ENCODE measurements around the gene PACSIN1.
"Not testable (repeated sequence)": the region's sequence is repeated elsewhere in the genome, so short reads cannot be mapped to it uniquely, and the experiment has no call there.

PACSIN1 gene

GRCh38 chr6:34484899-34485298 is 19.0 kb downstream of the PACSIN1 start:
- in situ Hi-C loops (cut with HindIII; ENCODE audit: low sequenced_read_pairs) = no loop called here

- in situ Hi-C loops (cut with HindIII; ENCODE audit: low sequenced_read_pairs) = no loop called here
Observed at GRCh38 chr6:34485321-34486060, 19.6 kb downstream of the PACSIN1 start.

GRCh38 chr6:34486106-34486740 is 20.3 kb downstream of the PACSIN1 start:
- in situ Hi-C loops (cut with HindIII; ENCODE audit: low sequenced_read_pairs) = no loop called here

GRCh38 chr6:34486886-34487285 is 21.0 kb downstream of the PACSIN1 start:
- in situ Hi-C loops (cut with HindIII; ENCODE audit: low sequenced_read_pairs) = not testable (repeated sequence)

- in situ Hi-C loops (cut with HindIII; ENCODE audit: low sequenced_read_pairs) = no loop called here
Observed at GRCh38 chr6:34487536-34487935, 21.7 kb downstream of the PACSIN1 start.

GRCh38 chr6:34489207-34489805 is 23.4 kb downstream of the PACSIN1 start:
- in situ Hi-C loops (cut with HindIII; ENCODE audit: low sequenced_read_pairs) = no loop called here

- in situ Hi-C loops (cut with HindIII; ENCODE audit: low sequenced_read_pairs) = no loop called here
Observed at GRCh38 chr6:34490390-34491090, 24.7 kb downstream of the PACSIN1 start.

GRCh38 chr6:34491091-34491430 is 25.2 kb downstream of the PACSIN1 start:
- in situ Hi-C loops (cut with HindIII; ENCODE audit: low sequenced_read_pairs) = no loop called here

- in situ Hi-C loops (cut with HindIII; ENCODE audit: low sequenced_read_pairs) = no loop called here
Observed at GRCh38 chr6:34493344-34493743, 27.5 kb downstream of the PACSIN1 start.

- in situ Hi-C loops (cut with HindIII; ENCODE audit: low sequenced_read_pairs) = no loop called here
Observed at GRCh38 chr6:34494973-34495372, 29.1 kb downstream of the PACSIN1 start.

- in situ Hi-C loops (cut with HindIII; ENCODE audit: low sequenced_read_pairs) = no loop called here
Observed at GRCh38 chr6:34496103-34496685, 30.3 kb downstream of the PACSIN1 start.

- in situ Hi-C loops (cut with HindIII; ENCODE audit: low sequenced_read_pairs) = no loop called here
Observed at GRCh38 chr6:34497411-34497810, 31.5 kb downstream of the PACSIN1 start.

- in situ Hi-C loops (cut with HindIII; ENCODE audit: low sequenced_read_pairs) = no loop called here
Observed at GRCh38 chr6:34506718-34507117, 40.8 kb downstream of the PACSIN1 start.

GRCh38 chr6:34508425-34508824 is 42.5 kb downstream of the PACSIN1 start:
- in situ Hi-C loops (cut with HindIII; ENCODE audit: low sequenced_read_pairs) = no loop called here

GRCh38 chr6:34509782-34510181 is 43.9 kb downstream of the PACSIN1 start:
- in situ Hi-C loops (cut with HindIII; ENCODE audit: low sequenced_read_pairs) = loop anchor here (5.0 to 10.0 kb wide), 2 partner anchors 65 to 93 kb away; no protein-coding TSS in a partner anchor

GRCh38 chr6:34510299-34510698 is 44.4 kb downstream of the PACSIN1 start:
- in situ Hi-C loops (cut with HindIII; ENCODE audit: low sequenced_read_pairs) = loop anchor here (5.0 to 10.0 kb wide), 2 partner anchors 65 to 92 kb away; no protein-coding TSS in a partner anchor

GRCh38 chr6:34511214-34511914 is 45.5 kb downstream of the PACSIN1 start:
- in situ Hi-C loops (cut with HindIII; ENCODE audit: low sequenced_read_pairs) = loop anchor here (5.0 to 10.0 kb wide), 2 partner anchors 67 to 91 kb away; no protein-coding TSS in a partner anchor

GRCh38 chr6:34511915-34512737 is 46.2 kb downstream of the PACSIN1 start:
- in situ Hi-C loops (cut with HindIII; ENCODE audit: low sequenced_read_pairs) = loop anchor here (5.0 to 10.0 kb wide), 2 partner anchors 67 to 90 kb away; no protein-coding TSS in a partner anchor

- in situ Hi-C loops (cut with HindIII; ENCODE audit: low sequenced_read_pairs) = loop anchor here (5.0 to 10.0 kb wide), 2 partner anchors 68 to 90 kb away; no protein-coding TSS in a partner anchor
Observed at GRCh38 chr6:34512738-34513115, 46.9 kb downstream of the PACSIN1 start.
